ENCODE results near the gene ZDHHC9. TPM values are rescaled to one million over a fixed set of nuclear protein-coding genes. Genes with fewer than 3 reads are reported as not detected.

ZDHHC9 gene
- total RNA-seq, 1 donor from 2014 or later = 32.9 TPM

DNA sequence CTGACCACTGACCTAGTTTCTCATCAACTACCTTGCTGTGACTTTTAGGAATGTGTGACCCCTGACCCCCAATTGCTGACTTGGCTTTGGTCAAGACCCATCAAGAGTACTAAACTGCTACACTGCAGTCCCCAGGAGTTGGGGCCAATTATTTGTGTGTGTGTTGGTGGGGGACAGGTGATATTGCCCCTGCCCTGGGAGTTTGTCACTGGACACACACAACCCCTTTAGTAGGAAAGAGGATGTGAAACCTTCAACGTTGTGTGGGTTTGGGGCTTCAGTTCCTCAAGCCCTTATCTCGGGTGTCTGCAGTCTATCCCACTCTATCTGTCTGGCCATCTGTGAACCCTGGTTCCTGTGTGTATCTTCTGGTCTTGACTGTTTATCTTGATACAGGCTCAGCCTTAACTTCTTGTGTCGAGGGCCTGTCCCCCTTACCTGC lies 57.5 kb downstream of the ZDHHC9 start:
- no peak for DNase-seq (ENCODE audit: low spot score)

DNA sequence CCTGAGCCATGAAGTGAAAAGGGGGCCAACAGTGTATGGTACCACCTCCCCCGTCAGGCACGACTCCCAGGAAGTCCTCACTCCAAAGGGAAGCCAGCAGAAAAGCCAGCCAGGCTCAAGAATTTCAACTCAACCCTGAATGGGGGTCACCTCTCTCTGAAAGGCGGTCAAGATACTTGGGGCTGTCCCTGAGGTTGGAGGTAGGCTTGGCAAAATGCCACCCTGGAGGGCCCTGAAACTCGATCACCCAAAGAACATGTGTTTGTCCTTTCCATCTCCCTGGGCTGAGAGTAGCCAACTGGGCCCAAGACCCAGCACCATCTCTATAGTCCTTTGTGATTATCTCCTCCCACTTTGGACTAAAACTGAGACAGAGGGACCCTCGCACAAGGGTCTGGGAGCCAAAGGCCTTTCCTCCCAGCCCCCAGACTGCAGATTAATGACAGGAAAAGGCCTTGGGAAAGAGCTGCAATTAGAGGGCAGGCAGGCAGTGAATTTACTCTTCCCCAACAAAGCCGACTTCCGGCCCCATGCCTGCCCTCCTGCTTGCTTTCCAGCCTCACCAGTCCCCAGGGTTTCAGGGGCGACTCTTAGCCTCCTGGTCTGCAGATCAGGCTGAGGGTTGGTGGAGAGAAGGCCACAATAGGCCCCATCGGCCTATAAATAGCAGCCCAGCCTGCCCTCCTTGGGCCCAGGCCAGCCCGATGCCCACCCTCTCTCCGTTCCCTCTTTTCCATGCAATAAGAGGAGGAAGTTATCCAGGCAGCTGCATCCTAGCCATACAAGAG lies 58.3 kb downstream of the ZDHHC9 start:
- no peak for DNase-seq (ENCODE audit: low spot score)

DNA sequence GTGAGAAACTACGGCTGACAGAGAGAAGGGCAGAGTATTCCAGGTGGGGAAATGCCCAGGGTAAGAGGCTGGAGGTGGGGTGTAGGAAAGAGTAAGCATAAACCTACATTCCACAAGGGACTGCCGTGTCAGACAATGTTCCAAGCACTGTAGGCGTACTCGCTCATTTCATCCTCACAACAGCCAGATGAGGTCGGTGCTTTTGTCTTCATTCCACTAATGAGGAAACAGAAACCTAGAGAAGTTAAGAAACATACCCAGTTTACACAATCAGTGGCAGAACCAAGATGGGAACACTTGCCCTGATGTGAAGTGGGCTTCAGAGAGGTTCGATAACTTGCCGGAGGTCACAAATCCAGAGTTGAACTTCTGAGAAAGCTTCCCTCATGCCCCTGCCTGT lies 59.3 kb downstream of the ZDHHC9 start:
- DNase-seq (ENCODE audit: low spot score) = no peak

DNA sequence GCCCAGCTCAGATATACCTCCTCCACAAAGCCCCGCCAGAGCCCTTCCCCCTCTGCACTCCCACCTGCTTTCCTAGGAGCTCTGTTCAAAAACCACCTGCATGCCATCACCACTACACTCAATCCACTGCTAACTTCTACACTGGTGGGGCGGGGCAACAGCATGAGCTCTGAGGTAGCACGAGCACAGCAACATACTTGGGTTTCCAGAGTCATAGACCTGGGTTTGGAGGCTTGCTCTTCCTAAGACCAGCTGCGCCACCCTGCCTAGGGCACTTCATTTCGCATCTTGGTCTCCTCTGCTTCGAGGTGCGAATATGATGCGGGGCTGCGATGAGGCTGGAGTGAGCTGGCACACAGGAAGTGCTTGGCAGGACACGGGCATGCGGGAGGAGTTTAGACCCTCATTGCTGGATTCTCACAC lies 60.4 kb downstream of the ZDHHC9 start:
- no peak for DNase-seq (ENCODE audit: low spot score)

DNA sequence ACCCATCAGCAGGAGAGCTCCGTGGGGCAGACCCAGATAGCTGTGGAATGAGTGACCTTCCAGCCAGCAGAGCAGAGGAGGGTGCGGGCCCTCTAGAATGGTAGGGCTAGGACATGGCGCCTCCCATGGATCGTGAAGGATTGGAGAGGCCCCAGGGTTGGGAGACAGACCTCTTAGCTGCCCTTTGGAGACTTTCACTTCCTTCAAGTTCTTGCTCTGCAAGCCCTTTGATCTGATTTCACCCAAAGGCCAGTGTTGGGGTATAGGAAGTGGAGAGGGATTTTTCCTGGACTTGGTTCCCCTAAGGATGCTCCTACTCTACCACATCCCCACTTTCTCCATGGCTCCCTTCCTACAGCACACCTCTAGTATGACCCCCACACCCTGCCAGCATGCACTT lies 61.0 kb downstream of the ZDHHC9 start:
- no peak for DNase-seq (ENCODE audit: low spot score)

DNA sequence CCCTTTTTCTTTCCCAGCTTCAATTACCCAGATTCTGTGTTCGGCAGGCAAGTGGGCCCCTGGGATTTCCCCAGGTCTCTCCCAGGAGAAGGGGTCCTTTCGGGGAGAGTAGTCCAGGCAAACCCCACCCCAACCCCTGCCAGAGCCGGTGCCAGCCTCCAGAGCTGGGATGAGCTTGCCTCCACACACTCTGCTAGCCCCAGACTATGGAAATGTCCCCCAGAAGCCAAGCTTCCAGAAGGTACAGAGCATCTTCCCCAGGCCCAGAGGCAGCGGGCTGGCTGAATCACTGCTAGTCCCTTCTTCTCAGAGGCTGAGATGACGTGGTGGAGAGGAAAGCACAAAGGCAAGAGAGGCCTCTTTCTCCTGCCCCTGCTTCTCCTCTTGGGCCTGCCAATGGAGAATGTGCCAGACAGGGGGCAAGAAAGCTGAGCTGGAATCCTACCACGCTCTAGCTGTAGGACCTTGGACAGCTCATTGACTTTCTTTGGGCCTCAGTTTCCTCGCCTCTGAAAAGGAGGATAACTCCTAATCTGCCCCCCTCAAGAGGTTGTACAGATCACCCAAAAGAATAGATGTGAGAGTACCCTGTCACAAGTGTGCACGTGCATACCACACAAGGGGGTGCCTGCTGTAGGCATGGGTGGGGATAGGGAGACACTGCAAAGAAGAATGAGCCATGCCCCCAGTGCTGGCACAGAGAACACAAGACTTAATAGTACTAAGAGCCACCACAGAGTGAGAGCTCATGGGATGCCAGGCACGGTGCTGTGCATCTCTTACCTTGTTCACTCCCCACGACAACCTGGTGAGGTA lies 61.8 kb downstream of the ZDHHC9 start:
- no peak for DNase-seq (ENCODE audit: low spot score)

DNA sequence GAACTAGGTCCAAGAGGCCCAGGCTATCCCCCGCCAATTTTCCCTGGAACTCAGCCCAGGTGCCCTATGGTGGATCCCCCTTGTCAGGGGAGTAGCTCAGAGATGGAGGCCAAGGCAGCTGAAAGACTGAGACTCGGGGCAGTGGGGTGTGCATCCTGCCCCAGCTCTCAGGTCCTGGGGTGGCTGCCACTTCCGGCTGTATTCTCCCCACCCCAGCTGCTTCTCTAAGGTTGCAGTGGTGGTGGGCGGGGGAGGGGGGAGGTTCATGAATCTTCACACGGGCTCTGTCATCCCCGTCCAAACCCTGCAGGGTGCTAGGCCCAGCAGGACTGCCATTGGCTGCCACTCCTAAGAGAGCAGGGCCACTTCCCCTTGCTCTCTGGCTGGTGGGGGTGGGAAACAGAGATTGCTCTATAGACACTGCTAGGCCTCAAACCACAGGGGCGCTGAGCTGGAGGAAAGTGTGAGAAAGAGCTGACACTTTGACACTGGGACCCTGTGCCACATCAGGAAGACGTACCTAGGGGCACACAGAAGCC lies 62.5 kb downstream of the ZDHHC9 start:
- DNase-seq (ENCODE audit: low spot score) = peak; percentile 48

DNA sequence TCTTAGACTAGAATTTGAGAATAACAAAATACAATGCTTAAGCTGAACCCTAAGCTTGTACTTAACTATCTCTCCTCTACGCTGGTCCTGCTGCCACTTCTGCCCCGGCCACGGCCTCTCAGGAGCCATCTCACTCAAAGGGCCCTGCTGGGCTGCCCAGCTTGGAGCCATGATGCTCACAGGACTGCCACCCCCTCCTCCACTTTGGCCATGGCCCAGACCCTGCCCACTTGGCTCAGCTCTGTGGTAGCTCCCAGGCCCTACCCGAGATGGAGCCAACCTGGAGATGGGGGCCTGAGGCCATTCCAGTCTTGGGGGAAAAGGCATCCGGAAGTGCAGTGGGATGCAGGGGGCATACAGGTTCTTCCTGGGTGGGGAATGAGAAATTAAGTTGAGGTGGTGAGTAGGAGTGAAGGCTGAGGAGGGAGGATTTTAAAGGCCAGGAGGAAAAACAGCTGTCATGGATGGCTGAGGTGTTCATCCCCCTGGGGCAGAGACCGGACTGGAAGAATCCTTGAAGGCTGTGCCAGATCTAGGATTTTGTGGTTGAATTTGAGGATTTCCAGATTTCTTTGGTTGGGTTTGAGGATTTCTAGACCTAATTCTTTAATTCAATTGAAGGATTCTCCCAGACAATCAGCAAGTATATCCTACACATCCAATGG lies 63.1 kb downstream of the ZDHHC9 start:
- DNase-seq (ENCODE audit: low spot score) = no peak

DNA sequence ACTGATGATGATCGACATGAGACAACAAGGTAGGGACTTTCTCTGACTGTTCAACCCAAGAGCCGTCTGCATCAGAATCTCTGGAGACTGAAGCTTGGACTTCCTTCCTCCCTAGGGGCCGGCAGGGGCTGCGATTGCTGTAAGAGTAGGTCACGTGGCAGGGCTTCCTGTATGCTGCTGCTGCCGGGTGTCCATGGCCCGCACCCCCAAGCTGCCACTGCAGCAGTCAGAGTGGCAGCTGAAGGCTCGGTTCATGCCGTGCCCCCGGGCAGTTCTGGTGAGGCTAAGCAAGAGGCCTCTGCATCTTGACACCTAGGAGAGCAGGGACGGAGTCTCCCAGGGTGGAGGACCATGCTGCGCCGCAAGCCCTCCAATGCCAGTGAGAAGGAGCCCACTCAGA lies 63.9 kb downstream of the ZDHHC9 start, which contains the start of gene SASH3:
TSS of gene SASH3 (plus strand) at position 203 of the 400 bp plus-strand sequence. CDS start at position 352, 149 bp downstream.
- peak; percentile 38 for DNase-seq (ENCODE audit: low spot score)

DNA sequence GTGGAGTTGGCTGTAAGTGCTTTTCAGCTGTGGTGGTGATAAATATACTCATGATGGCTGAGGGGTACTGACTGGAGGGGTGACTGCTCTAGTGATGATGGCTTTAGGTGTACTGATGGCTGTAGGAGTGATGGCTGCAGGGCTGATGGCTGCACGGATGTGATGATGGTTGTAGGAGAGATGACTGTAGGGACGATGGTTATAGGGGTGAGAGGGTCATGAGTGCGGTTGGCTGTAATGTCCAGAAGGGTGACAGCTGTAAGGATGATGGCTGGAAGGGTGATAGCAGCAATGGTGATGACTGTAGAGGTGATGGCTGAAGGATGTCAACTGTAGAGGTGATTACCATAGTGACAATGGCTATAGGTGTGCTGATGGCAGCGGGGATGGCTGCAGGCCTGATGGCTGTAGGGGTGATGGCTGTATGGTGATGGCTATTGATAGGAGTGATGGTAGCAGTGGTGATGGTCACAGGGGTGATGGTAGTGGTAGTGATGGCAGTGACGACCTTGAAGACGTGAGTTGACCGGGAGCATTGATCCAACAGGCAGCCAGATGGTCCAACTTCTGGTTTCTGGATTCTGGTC lies 64.5 kb downstream of the ZDHHC9 start:
- no peak for DNase-seq (ENCODE audit: low spot score)

DNA sequence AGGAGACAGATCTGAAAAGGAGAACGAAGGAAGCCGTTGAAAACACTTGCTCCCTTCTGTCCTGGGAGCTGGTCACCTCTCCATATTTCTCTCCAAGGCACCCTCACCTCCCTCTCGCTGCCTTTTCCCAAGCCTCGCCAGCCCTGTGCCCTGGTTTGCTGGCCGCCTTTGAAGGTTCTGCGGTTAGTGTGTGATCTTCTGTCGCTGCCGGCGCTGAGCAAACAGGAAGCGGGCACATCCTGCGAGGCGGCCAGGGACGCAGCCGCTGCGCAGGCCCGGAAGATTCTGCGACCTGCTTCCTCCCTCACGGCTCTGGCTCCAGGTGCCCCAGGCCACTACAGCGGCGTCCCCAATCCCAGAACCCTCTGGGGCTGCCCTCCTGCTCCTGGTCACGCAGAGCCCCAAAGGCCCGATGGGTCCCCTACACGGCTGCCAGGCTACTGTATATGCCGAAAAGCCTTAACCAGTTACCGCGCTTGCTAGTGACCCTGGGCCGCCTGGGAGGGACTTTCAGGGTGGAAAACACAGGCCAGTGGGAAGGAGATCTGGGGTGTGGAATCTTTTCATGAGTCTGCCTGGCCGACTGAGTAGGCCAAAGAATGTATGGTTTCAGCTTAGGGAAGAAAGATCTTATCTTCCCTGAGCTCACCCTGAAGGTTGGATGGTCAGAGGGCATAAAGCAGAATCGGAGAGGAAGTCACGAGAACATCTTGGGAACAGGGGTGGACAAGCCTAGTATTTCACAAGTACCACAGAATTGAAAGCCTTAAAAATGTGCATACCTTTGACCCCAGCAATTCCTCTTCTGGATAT lies 66.3 kb downstream of the ZDHHC9 start:
- DNase-seq (ENCODE audit: low spot score) = peak; percentile 64

DNA sequence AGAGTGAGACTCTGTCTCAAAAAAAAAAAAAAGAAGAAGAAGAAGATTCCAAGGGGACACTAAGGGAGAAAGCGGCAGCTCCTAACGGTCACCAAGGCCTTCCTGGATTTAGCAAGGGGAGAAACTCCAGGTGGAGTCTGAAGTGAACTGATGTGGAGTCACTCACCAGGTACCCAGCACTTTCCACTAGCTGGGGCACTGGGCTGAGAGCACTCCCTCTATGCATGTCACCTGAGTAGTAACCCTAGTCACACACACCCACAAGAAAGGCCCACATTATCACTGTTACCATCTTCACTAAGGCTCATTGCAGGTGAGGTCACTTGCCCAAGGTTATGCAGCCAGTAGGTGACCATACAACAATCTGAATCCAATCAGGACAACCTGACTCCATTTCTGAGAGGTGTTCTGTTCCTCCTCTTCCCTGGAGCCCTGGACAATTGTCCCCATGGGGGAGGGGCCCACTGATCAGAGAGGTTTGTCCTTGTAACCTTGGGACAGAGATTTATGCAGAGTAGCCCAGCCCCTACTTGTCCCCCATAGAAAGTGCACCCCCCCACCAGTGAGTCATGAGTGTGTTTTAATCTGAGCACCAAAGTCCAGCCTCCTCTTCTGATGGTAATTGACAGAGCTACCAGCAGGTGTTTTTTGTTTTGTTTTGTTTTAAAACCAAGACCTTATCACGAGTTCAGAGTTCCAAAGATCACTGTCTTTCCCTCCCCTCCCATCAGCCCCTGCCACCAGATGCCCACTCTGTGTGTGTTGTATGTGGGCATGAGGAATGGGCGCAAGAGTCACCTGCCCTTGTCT lies 69.8 kb downstream of the ZDHHC9 start:
- no peak for DNase-seq (ENCODE audit: low spot score)

DNA sequence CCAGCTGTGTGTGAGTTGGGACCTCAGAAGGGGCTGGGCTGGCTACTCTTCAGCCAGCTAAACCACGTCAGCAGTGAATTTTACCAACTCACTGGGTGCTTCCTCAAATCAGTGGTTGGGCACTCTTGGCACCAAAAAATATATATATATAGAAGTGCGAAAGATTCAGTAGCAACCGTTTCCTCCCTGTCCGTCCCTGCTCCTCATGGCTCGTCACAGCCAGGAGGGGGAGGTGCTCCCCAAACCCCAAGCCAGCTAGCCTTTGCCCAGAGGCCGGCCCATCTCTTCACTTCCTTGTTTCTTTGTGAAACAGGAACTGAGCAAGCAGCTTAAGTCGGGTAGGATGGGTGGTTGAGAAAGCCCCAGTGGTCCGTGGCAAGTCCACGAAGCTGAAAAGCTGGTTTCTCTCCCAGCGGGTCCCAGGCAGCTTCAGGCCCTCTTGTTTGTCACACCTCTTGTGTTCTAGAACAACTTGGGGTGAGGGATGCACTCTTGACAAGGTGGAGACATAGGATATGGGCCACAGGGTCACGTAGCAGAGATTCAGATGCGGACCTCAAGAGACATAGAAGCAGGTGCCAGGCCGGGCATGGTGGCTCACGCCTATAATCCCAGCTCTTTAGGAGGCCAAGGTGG lies 70.8 kb downstream of the ZDHHC9 start:
- peak; percentile 62 for DNase-seq (ENCODE audit: low spot score)

DNA sequence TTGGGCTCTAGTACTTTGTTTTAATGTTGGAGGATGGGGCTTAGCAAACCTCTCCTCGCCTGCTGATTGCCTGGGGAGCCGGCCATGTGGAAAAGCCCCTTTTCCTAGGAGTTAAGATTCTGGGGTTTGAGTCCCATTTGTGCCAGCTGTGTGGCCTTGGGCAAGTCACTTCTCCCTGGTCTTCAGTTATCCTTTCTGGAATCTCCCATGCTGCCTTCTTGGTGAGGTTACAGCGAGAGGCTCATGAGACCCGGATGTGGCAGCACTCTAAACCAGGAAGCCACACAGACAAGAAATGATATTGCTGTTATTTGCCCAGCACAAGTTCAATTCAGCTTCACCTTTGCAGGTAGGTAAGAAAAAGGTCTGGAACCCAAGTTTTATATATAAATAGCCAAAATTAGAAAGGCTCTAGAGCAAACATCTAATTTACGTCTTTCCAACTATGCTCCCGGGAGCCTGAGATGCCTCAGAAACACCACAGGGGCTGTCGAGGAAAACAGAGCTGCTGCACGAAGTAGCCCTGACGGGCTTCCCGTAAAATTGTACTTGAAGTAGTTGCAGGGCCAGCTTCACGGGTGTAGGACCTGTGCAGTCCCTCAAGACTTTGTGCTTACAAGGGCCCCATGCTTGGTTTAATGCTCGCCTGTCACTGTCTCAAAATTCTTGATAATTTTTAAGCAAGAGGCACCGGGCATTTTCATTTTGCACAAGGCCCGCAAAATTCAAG lies 72.3 kb downstream of the ZDHHC9 start:
- no peak for DNase-seq (ENCODE audit: low spot score)

DNA sequence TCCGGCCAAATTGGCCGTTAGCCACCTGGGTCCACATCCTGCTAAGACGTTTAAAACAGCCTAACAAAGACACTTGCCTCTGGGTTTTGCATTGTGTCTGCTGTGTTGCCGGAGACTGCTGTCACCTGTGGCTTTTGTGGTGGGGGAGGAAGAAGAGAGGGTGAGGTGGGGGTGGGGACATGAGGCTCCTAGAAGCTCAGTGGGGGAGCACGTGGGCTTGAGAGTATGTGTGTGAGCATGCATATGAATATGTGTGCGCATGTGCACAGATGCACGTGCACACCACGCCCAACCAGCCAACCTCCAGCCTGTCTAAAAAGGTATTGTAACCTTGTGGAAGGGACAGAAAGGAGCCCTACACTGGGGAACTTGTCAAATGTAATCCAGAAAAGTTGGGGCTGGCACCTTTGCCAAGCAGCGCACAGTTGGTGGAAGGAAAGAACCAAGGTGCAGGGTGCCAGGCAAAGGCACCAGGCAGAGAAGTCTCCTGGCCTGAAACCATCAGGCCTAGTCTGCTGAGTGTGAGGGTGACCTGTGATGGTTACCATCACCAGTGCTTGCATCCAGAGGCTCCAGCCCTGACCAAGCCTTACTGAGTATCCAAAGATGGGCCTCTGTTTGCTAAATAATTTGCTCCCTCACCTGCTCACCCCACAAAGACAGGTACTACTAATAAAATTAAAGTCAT lies 74.1 kb downstream of the ZDHHC9 start:
- peak; percentile 40 for DNase-seq (ENCODE audit: low spot score)

DNA sequence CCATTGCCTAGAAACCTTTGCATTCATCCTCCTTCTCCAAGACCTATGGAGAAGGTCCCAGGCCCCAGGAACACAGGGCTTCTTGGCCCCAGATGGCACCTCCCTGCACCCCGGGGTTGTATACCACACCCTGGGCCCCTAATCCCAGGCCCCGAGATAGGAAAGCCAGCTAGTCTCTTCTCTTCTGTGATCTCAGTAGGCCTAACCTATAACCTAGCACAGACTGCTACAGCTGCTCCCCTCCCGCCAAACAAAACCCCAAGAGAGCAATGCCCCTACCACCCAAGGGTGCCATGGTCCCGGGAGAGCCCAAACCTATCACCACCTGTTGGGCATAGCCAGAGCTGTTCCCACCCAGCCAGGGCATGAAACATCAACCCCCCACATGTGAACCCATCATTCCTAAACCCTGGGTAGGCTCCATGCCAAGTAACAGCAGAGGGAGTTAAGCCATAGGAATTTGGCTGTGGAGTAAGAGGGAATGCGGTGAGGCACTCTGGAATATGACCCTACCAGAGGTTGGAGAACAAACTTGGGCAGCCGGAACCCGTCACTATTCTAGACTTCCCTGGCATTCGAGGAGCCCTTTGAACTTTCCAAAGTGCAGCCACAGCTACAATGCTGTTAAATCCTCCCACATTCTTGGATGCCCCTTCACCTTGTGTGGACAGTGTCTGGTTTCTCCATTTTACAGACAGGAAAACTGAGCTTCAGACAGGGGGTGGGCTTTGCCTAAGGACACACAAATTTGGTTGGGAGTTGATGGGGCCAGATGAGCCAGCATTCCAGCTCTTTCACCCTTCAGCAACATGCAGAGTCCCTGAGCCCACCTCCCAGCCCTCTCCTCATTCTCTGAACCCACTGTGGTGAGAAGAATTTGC lies 74.9 kb downstream of the ZDHHC9 start:
- DNase-seq (ENCODE audit: low spot score) = no peak

DNA sequence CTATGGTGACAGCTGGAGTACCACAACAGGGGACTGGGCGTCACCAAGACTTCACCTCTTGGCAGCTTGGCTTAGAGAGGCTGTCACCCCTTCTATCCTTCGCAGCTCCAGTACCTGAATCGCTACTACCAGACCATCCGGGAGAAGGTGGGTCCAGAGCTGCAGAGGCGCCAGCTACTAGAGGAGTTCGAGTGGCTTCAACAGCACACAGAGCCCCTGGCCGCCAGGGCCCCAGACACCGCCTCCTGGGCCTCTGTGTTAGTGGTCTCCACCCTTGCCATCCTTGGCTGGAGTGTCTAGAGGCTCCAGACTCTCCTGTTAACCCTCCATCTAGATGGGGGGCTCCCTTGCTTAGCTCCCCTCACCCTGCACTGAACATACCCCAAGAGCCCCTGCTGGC lies 75.5 kb downstream of the ZDHHC9 start:
- no peak for DNase-seq (ENCODE audit: low spot score)

Data from mucosa of gallbladder (tissue), 1 donor.